Measurements from ENCODE around the gene PAFAH1B1.
"Not testable (repeated sequence)": the region's sequence is repeated elsewhere in the genome, so short reads cannot be mapped to it uniquely, and the experiment has no call there.

The PAFAH1B1 gene

DNA sequence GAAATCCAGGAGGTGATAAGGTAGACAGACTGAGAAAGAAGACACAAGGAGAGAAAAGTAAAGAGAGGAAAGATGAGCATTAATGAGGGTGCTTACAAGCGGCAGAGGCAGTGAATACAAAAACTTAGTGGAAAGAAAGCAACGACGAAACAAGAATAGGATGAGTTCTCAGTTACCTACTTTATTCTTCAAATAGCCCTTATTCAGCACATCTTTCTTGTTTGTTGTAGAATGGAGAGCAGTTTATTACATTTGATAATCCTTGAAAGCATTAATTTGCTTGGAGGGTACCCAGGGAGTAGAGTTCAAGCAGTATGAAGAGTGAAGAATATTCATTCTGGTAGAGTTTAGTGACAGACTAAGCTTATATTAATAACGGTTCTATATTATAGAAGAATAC lies 22.4 kb downstream of the PAFAH1B1 start:
- H3K27me3 ChIP-seq (ENCODE audit: control insufficient read depth, insufficient read depth, low read length), result no peaks in the 10 kb centered on the region
- no peak overlapping the region for H3K9ac ChIP-seq (ENCODE audit: low read depth, low read length)
- H3K4me3 ChIP-seq (ENCODE audit: low read depth, low read length), result no peak overlapping the region
- H3K9me3 ChIP-seq (ENCODE audit: control insufficient read depth, insufficient read depth, low read length), result peaks cover under 1% of the 10 kb centered on the region; the same call in 1 of the 2 replicates
- H3K27ac ChIP-seq (ENCODE audit: low read depth, low read length), result no peak overlapping the region
- H3K4me1 ChIP-seq (ENCODE audit: control insufficient read depth, insufficient read depth, low read length), result no peaks in the 10 kb centered on the region; the same call in 1 of the 2 replicates
- 0 out of 2 replicates have a peak, but pooled peaks cover 4% of the 10 kb centered on the region for H3K36me3 ChIP-seq (ENCODE audit: control insufficient read depth, insufficient read depth, low read length)

DNA sequence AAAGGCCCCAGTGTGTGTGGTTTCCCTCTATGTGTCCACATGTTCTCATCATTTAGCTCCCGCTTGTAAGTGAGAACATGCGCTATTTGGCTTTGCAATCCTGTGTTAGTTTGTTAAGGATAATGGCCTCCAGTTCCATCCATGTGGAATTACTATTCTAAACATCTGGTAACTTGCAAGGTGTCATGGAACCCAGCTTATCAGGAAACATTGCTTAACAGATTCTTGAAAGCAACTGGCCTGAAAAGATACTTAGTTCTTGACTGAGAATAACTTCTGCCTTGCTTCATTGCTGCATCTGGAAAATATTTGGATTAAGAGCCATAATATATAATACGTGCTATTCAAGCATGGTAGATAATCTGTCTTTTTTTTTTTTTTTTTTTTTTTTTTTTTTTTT lies 27.8 kb downstream of the PAFAH1B1 start:
- H3K36me3 ChIP-seq (ENCODE audit: control insufficient read depth, insufficient read depth, low read length), result peaks cover 11% of the 10 kb centered on the region; the same call in 1 of the 2 replicates
- H3K4me3 ChIP-seq (ENCODE audit: low read depth, low read length), result no peak overlapping the region
- H3K27ac ChIP-seq (ENCODE audit: low read depth, low read length), result no peak overlapping the region
- H3K27me3 ChIP-seq (ENCODE audit: control insufficient read depth, insufficient read depth, low read length), result no peaks in the 10 kb centered on the region
- peaks cover 7% of the 10 kb centered on the region for H3K4me1 ChIP-seq (ENCODE audit: control insufficient read depth, insufficient read depth, low read length)
- no peak overlapping the region for H3K9ac ChIP-seq (ENCODE audit: low read depth, low read length)
- H3K9me3 ChIP-seq (ENCODE audit: control insufficient read depth, insufficient read depth, low read length), result peaks cover 18% of the 10 kb centered on the region

DNA sequence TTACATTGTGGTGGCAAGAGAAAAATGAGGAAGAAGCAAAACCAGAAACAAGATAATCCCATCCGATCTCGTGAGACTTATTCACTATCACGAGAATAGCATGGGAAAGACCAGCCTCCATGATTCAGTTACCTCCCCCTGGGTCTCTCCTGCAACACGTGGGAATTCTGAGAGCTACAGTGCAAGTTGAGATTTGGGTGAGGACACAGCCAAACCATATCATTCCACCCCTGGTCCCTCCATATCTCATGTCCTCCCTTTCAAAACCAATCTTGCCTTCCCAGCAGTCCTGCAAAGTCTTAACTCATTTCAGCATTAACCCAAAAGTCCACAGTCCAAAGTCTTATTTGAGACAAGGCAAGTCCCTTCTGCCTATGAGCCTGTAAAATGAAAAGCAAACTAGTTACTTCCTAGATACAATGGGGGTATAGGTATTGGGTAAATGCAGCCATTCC lies 28.5 kb downstream of the PAFAH1B1 start:
- H3K27me3 ChIP-seq (ENCODE audit: control insufficient read depth, insufficient read depth, low read length); H3K9ac ChIP-seq (ENCODE audit: low read depth, low read length); H3K4me3 ChIP-seq (ENCODE audit: low read depth, low read length); H3K4me1 ChIP-seq (ENCODE audit: control insufficient read depth, insufficient read depth, low read length); H3K27ac ChIP-seq (ENCODE audit: low read depth, low read length): not testable (repeated sequence)
- Histone ChIP-seq H3K9me3 (ENCODE audit: control insufficient read depth, insufficient read depth, low read length) (peaks cover 18% of the 10 kb centered on the region), H3K36me3 (ENCODE audit: control insufficient read depth, insufficient read depth, low read length) (peaks cover 11% of the 10 kb centered on the region; the same call in 1 of the 2 replicates)

DNA sequence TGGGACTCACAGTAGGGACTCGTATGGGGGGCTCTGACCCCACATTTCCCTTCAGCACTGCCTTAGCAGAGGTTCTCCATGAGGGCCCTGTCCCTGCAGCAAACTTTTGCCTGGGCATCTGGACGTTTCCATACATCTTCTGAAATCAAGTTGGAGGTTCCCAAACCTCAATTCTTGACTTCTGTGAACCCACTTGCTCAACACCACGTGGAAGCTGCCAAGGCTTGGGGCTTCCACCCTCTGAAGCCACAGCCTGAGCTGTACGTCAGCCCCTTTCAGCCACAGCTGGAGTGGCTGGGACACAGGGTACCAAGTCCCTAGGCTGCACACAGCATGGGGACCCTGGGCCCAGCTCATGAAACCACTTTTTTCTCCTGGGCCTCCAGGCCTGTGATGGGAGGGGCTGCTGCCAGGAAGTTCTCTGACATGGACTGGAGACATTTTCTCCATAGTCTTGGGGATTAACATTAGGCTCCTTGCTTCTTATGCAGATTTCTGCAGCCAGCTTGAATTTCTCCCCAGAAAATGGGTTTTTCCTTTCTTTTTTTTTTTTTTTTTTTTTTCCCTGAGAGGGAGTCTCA lies 29.4 kb downstream of the PAFAH1B1 start:
- H3K4me1 ChIP-seq (ENCODE audit: control insufficient read depth, insufficient read depth, low read length); H3K9ac ChIP-seq (ENCODE audit: low read depth, low read length); H3K27me3 ChIP-seq (ENCODE audit: control insufficient read depth, insufficient read depth, low read length); H3K4me3 ChIP-seq (ENCODE audit: low read depth, low read length); H3K27ac ChIP-seq (ENCODE audit: low read depth, low read length): not testable (repeated sequence)
- peaks cover 11% of the 10 kb centered on the region; the same call in 1 of the 2 replicates for H3K36me3 ChIP-seq (ENCODE audit: control insufficient read depth, insufficient read depth, low read length)
- H3K9me3 ChIP-seq (ENCODE audit: control insufficient read depth, insufficient read depth, low read length), result peaks cover 18% of the 10 kb centered on the region

DNA sequence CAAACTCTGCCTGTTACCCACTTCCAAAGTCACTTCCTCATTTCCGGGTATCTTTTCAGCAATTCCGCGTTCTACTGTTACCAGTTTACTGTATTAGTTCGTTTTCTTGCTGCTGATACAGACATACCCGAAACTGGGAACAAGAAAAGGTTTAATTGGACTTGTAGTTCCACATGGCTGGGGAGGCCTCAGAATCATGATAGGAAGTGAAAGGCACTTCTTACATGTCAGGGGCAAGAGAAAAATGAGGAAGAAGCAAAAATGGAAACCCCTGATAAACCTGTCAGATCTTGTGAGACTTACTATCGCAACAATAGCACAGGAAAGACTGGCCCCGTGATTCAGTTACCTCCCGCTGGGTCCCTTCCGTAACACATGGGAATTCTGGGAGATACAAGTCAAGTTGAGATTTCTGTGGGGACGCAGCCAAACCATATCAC lies 30.9 kb downstream of the PAFAH1B1 start:
- peaks cover 11% of the 10 kb centered on the region; the same call in 1 of the 2 replicates for H3K36me3 ChIP-seq (ENCODE audit: control insufficient read depth, insufficient read depth, low read length)
- no peaks in the 10 kb centered on the region for H3K27me3 ChIP-seq (ENCODE audit: control insufficient read depth, insufficient read depth, low read length)
- H3K9me3 ChIP-seq (ENCODE audit: control insufficient read depth, insufficient read depth, low read length), result peaks cover 18% of the 10 kb centered on the region
- peak overlapping the region; percentile 25 for H3K27ac ChIP-seq (ENCODE audit: low read depth, low read length)
- peaks cover 7% of the 10 kb centered on the region for H3K4me1 ChIP-seq (ENCODE audit: control insufficient read depth, insufficient read depth, low read length)
- H3K9ac ChIP-seq (ENCODE audit: low read depth, low read length), result no peak overlapping the region
- H3K4me3 ChIP-seq (ENCODE audit: low read depth, low read length), result no peak overlapping the region

DNA sequence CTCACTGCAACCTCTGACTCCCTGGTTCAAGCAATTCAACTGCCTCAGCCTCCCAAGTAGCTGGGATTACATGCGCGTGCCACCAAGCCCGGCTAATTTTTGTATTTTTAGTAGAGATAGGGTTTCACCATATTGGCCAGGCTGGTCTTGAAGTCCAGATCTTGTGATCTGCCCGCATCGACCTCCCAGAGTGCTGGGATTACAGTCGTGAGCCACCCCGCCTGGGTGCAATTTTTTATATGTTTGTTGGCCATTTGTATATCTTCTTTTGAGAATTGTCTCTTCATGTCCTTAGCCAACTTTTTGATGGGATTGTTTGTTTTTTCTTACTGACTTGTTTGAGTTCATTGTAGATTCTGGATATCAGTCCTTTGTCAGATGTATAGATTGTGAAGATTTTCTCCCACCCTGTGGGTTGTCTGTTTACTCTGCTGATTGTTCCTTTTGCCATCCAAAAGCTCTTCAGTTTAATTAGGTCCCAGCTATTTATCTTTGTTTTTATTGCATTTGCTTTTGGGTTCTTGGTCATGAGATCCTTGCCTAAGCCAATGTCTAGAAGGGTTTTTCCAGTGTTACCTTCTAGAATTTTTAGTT lies 33.3 kb downstream of the PAFAH1B1 start:
- peaks cover 11% of the 10 kb centered on the region; the same call in 1 of the 2 replicates for H3K9me3 ChIP-seq (ENCODE audit: control insufficient read depth, insufficient read depth, low read length)
- H3K36me3 ChIP-seq (ENCODE audit: control insufficient read depth, insufficient read depth, low read length), result peaks cover 10% of the 10 kb centered on the region; the same call in 1 of the 2 replicates
- not testable (repeated sequence) for H3K9ac ChIP-seq (ENCODE audit: low read depth, low read length); H3K27me3 ChIP-seq (ENCODE audit: control insufficient read depth, insufficient read depth, low read length); H3K27ac ChIP-seq (ENCODE audit: low read depth, low read length); H3K4me3 ChIP-seq (ENCODE audit: low read depth, low read length)
- H3K4me1 ChIP-seq (ENCODE audit: control insufficient read depth, insufficient read depth, low read length), result peaks cover 29% of the 10 kb centered on the region

DNA sequence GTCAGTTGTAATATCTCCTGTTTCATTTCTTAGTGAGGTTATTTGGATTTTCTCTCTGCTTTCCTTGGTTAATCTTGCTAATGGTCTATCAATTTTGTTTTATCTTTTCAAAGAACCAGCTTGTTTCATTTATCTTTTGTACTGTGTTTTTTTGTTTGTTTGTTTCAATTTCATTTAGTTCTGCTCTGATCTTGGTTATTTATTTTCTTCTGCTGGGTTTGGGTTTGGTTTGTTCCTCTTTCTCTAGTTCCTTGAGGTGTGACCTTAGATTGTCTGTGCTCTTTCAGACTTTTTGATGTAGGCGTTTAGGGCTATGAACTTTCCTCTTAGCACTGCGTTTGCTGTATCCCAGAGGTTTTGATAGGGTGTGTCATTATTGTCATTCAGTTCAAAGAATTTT lies 35.5 kb downstream of the PAFAH1B1 start:
- not testable (repeated sequence) for H3K9me3 ChIP-seq (ENCODE audit: control insufficient read depth, insufficient read depth, low read length); H3K36me3 ChIP-seq (ENCODE audit: control insufficient read depth, insufficient read depth, low read length); H3K4me3 ChIP-seq (ENCODE audit: low read depth, low read length); H3K27ac ChIP-seq (ENCODE audit: low read depth, low read length); H3K9ac ChIP-seq (ENCODE audit: low read depth, low read length); H3K27me3 ChIP-seq (ENCODE audit: control insufficient read depth, insufficient read depth, low read length)
- peaks cover 31% of the 10 kb centered on the region for H3K4me1 ChIP-seq (ENCODE audit: control insufficient read depth, insufficient read depth, low read length)

DNA sequence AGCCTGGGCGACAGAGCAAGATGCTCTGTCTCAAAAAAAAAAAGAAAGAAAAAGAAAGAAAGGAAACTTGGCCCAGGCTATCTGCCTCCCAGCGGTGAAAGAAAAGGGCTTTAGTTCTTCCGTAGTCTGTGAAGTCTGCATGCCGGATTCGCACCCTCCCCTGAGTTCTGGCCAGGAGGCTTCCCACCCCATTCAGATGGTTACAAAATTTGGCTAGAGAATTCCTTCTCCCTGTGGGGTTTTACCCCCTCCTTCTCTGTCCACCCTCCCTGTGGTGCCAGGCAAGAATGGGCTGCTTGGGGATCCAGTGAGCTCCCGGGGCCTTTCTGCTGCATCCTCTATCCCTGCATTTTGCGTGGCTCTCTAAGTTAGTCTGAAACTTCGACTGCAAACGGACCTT lies 37.8 kb downstream of the PAFAH1B1 start:
- Histone ChIP-seq H3K36me3 (ENCODE audit: control insufficient read depth, insufficient read depth, low read length) (peaks cover 10% of the 10 kb centered on the region; the same call in 1 of the 2 replicates), H3K27ac (ENCODE audit: low read depth, low read length) (peak overlapping the region; percentile 43), H3K9ac (ENCODE audit: low read depth, low read length) (no peak overlapping the region), H3K9me3 (ENCODE audit: control insufficient read depth, insufficient read depth, low read length) (no peaks in the 10 kb centered on the region), H3K27me3 (ENCODE audit: control insufficient read depth, insufficient read depth, low read length) (no peaks in the 10 kb centered on the region), H3K4me3 (ENCODE audit: low read depth, low read length) (no peak overlapping the region), H3K4me1 (ENCODE audit: control insufficient read depth, insufficient read depth, low read length) (peaks cover 29% of the 10 kb centered on the region)

DNA sequence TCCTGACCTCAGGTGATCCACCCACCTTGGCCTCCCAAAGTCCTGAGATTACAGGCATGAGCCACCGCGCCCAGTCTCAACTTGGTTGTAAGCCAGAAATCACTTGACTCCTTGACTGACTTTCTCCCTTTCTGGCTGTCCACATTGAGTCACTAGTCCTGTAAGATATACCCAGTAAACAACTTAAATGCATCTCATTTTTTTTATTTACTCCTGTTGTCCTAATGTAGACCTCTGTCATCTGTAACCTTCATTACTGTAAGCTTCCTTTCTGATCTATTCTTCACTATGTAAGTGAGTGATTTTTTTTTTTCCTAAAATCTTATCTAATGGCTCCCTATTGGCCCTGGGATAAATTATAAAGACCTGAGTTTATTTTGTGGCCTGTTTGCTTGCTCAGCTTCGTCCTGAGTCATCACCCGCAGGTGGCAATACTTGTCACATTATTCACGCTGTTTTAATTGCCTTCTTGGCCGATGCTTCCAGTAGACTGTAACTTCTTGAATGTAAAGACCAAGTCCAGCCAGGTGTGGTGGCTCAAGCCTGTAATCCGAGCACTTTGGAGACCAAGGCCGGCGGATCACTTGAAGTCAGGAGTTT lies 41.0 kb downstream of the PAFAH1B1 start:
- no peak overlapping the region for H3K9ac ChIP-seq (ENCODE audit: low read depth, low read length)
- H3K4me3 ChIP-seq (ENCODE audit: low read depth, low read length), result no peak overlapping the region
- no peaks in the 10 kb centered on the region for H3K9me3 ChIP-seq (ENCODE audit: control insufficient read depth, insufficient read depth, low read length)
- H3K27ac ChIP-seq (ENCODE audit: low read depth, low read length), result peak overlapping the region; percentile 50
- no peaks in the 10 kb centered on the region for H3K27me3 ChIP-seq (ENCODE audit: control insufficient read depth, insufficient read depth, low read length)
- H3K4me1 ChIP-seq (ENCODE audit: control insufficient read depth, insufficient read depth, low read length), result peaks cover 28% of the 10 kb centered on the region
- peaks cover 28% of the 10 kb centered on the region for H3K36me3 ChIP-seq (ENCODE audit: control insufficient read depth, insufficient read depth, low read length)

DNA sequence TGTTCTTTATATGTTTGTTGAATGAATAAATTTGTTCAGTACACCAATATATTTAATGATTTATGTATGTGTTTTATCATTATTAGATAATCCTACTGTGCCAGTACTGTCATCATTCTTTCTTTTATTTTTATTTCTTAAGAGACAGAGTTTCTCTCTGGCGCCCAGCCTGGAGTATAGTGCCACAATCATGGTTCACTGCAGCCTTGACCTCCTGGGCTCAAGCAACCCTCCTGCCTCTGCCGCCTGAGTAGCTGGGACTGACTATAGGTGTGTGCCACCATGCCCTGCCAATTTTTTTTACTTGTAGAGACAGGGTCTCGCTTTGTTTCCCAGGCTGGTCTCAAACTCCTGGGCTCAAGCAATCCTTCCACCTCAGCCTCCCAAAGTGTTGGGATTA lies 41.8 kb downstream of the PAFAH1B1 start:
- Histone ChIP-seq H3K36me3 (ENCODE audit: control insufficient read depth, insufficient read depth, low read length) (peaks cover 29% of the 10 kb centered on the region), H3K9ac (ENCODE audit: low read depth, low read length) (no peak overlapping the region), H3K27ac (ENCODE audit: low read depth, low read length) (no peak overlapping the region), H3K9me3 (ENCODE audit: control insufficient read depth, insufficient read depth, low read length) (no peaks in the 10 kb centered on the region), H3K27me3 (ENCODE audit: control insufficient read depth, insufficient read depth, low read length) (no peaks in the 10 kb centered on the region), H3K4me1 (ENCODE audit: control insufficient read depth, insufficient read depth, low read length) (peaks cover 20% of the 10 kb centered on the region), H3K4me3 (ENCODE audit: low read depth, low read length) (no peak overlapping the region)

DNA sequence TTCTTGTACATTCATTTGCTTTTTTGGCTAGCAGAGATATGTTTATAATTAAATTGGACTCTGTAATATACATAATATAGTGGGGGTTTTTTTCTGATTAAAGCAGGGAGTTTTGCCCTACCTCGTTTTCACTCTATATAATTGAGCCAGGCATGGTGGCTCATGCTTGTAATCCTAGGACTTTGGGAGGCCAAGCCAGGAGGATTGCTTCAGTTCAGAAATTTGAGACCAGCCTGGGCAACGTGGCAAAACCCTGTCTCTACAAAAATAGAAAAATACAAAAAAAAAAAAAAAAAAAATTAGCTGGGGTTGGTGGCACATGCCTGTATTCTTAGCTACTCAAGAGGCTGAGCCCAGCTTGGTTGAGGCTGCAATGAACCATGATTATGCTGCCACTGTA lies 42.2 kb downstream of the PAFAH1B1 start:
- no peak overlapping the region for H3K27ac ChIP-seq (ENCODE audit: low read depth, low read length)
- peaks cover 31% of the 10 kb centered on the region for H3K36me3 ChIP-seq (ENCODE audit: control insufficient read depth, insufficient read depth, low read length)
- H3K4me1 ChIP-seq (ENCODE audit: control insufficient read depth, insufficient read depth, low read length), result peaks cover 16% of the 10 kb centered on the region
- no peaks in the 10 kb centered on the region for H3K27me3 ChIP-seq (ENCODE audit: control insufficient read depth, insufficient read depth, low read length)
- no peak overlapping the region for H3K9ac ChIP-seq (ENCODE audit: low read depth, low read length)
- H3K4me3 ChIP-seq (ENCODE audit: low read depth, low read length), result no peak overlapping the region
- H3K9me3 ChIP-seq (ENCODE audit: control insufficient read depth, insufficient read depth, low read length), result no peaks in the 10 kb centered on the region
